Stimulated activated CD4-positive, alpha-beta T cell treated with anti-CD3 and anti-CD28 coated beads, Interleukin-2, amount 100 ng/mL, for 4 hours (primary cell): ENCODE measurements around the gene LDB2.
"Not testable (repeated sequence)": the region's sequence is repeated elsewhere in the genome, so short reads cannot be mapped to it uniquely, and the experiment has no call there.

Source experiments
- DNase-seq: peaks from one replicate; pipeline ENCODE4 v3.0.0-alpha.2; 2020; ENCODE audit warnings: low read depth

Gene LDB2

DNA sequence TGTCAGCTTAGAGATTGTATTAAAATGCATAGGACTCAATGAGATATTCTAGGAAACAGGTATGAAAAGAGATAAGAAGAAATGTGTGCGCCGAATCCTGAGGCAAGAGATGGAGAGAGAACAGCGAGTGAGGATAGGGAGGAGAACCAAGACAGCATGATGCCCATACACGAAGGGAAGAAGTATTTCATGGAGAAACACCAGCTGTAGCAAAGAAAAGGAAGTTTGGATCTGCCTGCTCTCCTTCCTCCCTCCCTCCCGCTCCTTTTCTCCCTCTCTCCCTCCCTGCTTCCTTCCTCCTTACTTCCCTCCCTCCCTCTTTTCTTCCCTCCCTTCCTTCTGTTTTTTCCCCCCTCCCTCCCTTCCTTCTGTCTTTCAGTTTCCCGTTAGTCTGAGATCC lies 353.6 kb downstream of the LDB2 start:
- DNase-seq: no peak

DNA sequence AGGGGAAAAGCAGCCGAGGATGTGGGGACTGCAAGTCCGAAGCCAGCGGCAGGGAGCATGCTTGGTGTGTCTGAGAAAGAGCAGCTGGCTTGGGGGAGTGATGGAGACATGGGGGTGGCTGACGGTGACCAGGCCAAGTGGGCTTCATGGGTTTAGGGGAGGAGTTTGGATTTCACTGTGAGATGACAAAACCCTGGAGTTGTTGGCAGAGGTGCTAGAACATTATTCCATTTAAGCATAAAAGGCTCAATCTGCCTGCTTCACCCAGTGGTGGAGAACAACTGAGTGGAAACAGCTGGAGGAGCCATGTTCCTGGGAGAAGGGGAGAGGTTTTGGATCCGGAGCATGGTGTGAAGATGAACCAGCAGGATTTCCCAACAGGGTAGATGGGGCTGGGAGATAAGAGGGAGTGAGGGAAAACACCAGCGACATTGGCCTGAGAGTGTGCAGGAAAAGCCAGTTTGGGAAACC lies 354.2 kb downstream of the LDB2 start:
- no peak for DNase-seq

DNA sequence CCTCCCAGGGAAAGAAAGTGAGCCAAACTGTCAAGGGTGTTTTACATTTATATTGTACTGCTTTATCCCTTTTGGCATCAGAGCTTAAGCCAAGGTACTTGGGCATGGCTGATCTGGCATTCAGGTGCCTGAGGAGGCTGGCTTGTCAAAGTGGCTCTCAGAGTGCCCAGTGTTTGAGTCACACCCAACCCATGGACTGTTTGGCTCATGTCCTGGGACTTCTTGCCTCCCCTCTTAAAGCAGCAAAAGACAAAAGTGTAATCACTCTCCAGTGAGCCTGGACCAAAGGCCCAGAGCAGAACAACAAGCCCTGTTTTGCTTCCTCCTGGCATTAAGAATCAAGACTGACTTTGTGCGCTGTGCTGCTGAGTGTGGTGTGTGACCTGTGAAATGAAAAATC lies 360.5 kb downstream of the LDB2 start:
- no peak for DNase-seq

DNA sequence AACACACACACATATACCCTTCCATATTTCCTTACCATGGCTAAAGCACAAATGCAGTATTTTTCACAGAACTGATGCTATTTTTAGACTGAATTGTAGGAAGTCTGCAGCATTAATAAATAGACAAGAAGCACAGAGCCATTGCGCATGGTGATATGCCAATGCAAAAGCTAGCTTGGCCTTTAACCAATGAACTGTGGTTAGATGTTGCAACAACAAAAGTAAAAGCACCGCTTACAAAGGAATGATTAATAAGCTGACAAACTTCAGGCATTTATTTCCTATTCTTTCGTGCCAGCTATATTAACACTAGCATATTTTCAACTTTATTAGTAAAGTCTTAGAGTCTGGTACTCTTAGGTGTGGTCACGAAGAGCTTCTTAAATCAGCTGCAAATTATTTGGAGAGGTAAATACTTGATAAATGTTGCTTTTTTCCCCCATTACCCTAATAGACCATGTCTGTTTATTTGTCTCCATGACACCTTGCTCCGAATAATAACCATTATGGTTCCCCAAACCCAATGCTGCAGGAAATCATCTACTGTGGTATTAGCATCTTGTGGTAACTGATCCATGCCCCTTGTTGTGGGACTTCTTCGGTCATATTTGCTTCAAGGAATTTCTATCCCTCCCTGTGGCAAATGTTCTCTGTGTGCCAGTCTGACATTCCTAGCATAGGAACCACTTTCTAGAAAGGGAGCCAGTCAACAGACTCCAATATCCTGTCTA lies 366.0 kb downstream of the LDB2 start:
- no peak for DNase-seq

DNA sequence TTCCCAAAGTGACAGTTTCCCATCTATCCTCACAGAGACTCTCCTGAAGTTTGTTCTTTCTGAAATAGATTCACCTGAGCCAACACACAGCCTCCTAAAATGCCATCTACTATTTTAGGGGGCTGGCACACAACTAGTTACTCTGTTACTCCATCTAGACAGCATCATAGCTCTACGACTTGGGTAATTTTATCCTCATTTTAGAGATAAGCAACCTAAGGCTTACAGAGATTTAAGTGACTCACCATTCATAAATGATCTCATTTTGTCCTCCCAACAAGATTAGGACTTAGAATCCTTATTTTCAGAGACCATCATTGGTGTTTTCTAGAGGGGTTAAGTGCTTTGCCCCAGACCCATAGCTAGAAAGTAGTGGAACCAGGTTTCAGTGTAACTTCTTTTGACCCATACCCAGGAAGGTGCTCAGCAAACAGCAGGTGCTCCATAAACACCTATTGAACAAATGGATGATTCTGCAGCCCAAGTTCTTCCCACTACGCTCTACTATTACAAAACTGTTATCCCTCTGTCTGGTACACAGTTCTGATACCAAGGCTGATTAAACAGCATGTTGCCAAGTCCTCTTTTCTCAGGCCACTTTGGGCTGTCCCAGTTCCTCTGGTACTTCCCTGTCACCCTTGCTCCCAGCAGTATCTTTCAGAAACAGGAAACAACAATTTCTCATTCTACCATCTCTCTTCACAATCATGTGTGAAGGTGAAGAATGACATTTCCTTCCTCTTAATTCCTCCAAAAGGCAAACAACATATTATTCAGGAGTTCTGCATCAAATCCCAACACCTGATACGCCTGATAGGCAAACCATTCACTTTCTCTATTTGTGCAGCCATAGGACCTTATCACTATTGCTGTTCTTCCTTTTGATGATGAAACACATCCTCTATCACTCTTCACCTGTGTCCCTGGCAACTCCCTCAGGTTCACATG lies 367.5 kb downstream of the LDB2 start:
- no peak for DNase-seq

DNA sequence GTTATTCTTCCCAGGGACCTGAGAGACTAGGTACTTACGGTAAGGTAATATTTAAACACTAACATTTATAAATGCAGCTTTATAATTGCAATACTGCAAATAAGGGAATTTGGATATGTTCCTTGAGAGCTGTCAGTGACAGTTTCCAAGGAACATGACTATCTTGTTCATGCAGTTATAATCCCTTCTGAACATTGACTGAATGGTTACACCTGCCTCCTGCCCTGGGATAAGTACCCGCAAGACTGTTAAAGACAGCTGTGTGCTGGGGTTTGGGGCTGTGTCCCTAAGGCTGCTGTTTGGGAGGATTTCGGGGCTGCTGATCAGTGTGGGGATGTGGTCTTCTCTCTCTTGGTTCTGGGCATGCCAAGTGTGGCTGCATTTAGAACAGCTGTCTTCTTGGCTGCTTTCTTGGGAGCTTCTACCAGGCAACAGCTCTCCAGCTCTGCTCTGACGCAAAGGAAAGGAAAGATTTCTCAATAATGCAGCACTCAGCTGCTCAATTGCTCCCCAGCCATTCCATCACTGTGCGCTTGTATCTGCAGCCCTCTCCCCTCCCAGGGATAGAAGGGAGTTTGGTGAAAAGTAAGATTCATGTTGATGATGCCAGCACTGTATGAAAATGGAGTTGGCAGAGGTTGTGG lies 373.4 kb downstream of the LDB2 start:
- DNase-seq: no peak

DNA sequence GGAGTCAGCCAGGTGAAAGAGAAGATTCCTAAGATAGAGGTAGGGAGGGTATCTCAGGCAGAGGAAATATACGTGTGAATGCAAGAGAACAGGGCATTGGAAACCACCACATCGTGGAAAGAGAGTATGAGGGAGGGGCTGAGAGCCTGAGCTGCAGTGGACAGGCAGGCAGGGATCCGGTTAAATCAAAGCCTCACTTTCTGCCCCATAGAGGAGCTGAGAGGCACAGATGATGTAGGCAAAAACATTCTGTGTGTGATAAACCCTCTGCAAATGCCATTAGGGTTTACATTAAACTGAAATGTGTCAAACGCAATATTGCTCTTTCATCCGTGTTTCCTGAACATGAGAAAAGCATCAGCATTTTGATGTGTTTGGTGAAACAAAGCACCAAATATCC lies 374.0 kb downstream of the LDB2 start:
- DNase-seq: no peak

DNA sequence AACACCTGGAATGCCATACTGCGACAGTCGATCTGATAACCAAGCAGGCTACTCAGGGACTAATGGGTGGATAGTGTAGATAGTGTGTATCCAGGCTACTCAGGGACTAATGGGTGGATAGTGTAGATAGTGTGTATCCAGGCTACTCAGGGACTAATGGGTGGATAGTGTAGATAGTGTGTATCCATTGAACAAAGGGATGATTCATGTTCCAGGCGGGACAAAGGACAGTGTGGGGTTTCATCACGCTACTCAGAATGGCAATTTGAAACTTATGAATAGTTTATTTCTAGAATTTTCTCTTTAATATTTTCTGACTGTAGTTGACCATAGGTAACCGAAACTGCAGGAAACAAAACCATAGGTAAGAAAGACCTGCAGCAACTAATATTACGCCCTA lies 374.9 kb downstream of the LDB2 start:
- not testable (repeated sequence) for DNase-seq

DNA sequence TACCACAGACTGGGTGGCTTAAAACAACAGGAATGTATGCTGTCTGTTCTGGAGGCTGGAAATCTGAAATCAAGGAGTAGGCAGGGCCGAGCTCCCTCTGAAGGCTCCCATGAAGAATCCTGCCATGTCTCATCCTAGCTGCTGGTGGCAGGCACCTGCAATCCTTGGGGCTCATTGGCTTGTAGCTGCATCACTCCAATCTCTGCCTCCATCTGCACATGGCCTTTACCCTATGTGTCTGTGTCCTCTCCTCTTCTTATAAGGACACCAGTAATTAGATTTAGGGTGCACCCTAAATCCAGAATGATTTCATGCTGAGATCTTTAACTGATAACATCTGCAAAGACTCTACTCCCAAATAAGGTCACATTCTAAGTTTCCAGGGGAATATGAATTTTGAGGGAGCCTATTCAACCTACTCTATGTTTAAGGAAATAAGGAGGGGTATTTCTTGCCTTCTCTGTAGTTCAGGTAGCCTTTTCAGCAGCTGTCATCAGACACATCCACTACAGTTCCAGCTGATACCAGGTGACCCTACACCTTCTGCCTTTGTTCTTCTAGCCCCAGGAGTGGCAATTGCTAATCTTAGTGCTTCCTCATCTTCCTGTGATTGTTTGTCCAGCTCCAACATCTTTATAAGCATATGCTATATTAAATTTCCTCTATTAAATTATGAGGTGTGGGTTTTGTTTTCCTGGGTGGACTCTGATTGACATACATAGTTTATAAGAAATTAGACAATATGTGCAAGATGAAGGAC lies 377.1 kb downstream of the LDB2 start:
- no peak for DNase-seq

DNA sequence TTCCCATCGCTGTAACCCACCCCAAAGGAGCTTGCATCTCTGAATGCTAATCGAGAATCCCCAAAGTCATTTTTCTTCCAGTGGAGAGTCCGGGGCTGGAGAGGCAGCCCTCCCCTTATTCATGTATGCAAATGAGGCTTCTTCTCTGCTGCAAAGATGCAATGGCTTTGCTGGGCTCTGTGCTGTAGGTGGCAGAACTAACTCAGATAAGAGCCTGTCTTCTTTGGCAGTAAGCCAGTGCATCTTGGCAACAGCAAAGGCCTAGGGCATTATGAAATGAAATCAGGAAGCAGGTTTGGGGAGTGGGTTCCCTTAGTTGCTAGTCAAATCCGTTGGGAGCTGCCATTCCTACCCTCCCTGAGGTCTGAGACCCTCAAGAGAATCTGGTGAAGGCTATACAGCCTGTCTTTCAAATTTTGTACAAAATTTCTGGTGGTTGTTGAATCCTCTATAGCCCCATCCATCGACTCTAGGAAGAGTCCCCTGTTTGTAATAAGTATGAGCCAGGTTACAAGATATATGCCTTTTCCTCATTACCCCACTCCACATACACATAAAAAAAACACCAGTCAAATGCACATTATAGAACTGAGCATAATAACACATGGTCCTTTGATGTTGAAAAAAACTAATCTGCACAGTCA lies 381.5 kb downstream of the LDB2 start:
- DNase-seq: no peak

DNA sequence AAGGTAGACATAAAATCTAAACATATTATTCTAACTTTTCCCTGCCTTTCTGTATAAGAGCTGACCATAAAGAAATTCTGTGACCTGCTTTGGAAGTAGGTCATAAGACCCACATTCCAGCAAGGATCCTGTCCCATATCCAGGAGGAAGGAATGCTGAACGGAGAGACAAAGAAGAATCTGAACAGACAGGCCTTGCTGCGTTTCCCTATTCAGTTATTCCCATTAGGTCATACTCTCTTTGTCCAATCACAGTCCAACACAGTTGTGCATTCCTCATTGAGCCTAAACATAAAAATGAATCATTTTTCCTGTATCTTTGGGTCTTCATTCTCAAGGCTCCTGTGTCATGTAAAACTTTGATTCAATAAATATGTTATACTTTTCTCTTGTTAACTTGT lies 384.6 kb downstream of the LDB2 start:
- DNase-seq: no peak

DNA sequence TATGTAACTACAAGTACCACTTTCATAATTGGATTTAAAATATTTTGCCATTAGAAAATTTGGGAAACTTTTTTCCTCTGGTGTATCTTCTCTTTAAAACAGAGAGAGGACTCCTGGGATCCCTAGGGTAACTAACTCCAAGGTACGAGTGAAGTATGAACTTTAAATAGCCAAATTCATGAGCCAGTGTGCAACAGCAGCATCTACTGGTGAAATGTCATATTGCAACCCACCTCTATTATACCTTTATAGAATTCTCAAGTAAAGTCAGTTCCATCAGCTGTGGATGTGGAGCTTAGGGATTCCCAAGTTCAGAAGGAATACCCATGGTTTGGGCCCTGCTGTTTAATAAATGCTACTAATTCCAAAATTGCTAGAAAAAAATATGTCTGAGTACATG lies 389.5 kb downstream of the LDB2 start:
- DNase-seq: no peak

DNA sequence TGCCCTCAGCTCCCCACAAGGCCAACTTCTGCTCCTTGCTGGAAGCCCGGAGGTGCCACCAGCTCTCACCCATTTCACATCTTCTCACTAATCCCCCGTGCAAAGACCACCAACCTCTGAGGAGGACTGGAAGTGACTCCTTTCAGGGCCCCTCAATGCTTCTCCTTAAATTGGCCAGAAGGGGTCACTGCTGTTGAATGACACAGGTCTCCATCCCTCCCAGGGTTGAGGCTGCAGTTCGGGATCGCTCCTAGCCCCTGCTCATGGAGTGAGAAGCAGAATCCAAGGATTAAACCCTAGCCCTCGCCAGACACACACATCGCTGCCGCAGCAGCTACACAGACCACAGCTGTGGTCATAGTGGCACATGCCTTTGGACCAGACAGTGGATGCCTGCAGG lies 392.7 kb downstream of the LDB2 start:
- no peak for DNase-seq

DNA sequence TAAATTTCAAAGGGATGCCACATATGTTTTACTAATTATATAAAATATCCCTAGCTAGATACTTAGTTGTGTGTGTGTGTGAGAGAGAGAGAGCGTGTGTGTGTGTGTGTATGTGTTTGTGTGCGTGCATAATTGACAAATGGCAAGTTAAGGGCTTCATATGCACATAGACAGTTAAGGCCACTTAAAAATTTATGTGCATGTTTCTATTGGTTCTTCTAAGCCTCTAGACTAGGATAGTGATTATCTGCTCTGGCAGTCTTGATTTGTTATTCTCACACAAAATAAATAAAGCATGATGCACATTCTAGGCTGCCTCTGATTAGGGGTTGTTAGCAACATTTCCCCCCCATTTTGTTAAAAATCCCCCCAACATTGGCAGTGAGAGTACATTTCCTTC lies 393.2 kb downstream of the LDB2 start:
- DNase-seq: no peak

DNA sequence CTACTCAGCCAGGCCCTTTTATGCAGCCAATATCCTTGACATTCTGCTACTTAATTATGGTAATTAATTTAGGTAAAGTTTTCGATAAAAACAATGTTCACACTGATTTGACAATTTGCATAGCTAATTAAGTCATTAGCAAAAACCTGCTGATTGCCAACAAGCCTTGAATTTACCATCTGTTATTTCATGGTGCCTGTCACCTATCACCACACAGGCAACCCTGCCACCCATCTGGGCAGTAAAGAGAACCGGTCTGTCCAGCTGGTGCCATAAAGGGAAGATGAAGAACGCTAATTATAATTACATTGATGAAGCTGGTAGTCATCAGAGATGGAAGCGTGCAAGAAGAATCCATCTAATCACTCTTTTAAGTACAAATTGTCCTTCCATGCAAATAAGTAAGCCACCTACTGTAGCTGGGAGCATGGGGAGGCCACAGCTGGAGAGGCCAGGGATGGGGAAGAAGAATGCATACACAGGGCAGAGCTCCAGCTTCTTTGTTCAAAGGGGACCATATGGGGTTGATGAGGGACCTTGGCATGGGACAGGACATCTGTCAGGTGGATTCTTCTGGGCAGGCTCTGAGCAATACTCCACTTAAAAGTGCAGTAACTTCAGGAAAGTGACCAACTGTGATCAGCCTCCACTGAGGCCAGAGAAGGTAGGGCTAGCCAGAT lies 394.9 kb downstream of the LDB2 start:
- no peak for DNase-seq

DNA sequence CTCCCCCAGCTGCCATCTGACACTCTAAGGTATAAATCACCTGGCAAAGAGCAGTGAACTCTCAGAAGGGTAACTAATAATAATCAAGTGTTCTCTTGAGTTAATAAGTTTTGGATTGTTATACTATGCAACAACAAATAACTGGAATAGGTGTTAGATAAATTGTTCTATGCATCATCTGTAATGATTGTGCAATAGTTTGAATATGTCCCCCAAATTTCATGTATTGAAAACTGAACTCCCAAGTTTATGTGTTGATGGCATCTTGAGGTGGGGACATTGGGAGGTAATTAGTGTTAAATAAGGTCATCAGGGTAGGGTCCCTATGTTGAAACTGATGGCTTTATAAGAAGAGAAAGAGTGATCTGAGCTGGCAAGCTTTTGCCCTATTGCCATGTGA lies 399.5 kb downstream of the LDB2 start:
- no peak for DNase-seq

DNA sequence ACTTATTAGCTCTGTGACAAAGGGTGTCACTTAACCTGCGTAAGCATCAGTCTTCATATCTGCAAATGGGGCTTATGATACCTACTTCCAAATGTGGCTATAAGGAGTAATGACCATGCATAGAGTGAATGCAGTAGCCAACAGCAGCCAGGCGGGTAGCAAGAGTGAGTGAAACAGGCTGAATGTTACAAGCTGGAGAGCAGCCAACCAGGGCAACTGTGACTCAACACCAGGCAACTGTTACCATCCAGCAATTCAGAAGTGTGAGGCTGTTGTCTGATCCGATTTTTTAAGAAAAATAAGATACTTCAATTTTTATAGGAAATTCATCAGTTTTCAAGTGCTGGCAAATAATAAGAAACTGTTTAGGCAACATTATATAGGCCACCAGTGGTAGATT lies 401.9 kb downstream of the LDB2 start:
- no peak for DNase-seq

DNA sequence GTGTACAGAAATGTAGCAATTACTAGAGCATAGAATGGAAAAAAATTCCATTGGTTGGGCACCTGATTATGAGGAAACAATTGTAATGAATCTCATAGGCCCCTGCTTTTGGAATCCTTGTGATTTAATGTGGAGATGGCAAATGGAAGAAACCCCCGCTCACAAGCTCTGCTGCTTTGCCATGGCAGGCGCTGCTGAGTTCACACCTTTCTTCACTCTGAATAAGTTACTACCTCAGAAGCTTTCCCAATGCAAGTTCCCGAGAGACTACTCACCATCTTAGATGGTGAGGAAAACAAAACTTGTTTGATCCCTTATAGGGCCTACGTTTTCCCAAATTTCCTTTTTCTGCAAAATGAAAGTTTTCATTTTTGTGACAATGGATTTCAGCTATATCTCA lies 405.6 kb downstream of the LDB2 start:
- no peak for DNase-seq

DNA sequence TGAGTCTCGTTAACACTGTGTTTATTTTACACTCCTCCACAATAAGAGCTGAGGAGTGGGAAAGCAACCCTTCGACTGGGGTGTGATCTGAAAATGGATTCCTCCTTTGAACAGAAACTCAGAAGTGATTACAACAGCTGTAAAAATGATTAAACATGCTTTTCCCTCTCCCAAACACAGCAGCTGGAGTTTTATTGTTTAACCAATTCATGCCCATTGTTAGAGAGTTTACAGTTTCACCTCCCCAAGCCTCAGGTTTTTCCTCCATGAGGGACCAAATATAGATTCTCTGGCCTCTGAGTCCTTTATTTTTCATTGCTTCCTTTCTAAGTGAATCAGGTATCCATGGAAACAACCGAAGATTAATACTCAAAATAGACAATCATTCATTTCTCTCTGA lies 409.2 kb downstream of the LDB2 start:
- no peak for DNase-seq

DNA sequence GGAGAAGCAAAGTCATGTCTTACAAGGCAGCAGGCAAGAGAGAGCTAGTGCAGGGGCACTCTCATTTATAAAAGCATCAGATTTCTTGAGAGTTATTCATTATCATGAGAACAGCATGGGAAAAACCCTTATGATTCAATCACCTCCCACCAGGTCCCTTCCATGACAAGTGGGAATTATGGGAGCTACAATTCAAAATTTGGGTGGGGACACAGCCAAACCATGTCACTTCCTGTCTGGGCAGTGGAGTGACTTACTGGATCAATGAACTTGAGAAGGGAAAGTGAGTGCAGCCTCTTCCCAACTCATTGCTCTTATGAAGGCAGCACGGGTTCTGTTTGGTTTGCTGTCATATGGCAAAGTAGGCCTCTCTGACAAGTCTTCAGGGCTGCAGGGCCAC lies 410.4 kb downstream of the LDB2 start:
- DNase-seq: no peak

DNA sequence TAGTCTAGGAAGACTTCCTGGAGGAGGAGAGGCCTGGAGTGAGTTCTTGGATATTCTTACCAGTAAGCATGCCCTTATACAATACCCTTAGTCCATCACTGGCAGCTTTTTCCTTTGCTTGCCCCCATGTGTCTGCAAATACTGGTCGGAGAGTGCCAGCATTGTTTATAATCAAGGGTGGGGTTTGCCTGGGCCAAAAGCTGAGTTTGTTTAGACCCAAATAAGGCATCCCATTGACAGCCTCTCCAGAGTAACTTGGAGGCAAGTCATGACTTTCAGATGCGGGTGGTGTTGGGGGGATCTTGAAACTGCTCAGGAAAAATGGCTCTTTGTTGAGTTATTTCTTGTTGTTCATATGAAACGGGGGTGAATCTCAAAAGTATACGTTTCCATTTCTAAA lies 413.7 kb downstream of the LDB2 start:
- DNase-seq: no peak
